Peyer's patch (tissue), 4 donors: ENCODE results near the gene TSSK6.

Experiments used
- CTCF ChIP-seq, 6 experiments: fragments of 450-650 bp in 4 of 6; fragments of 200-600 bp in 2 of 6; sonication (generic) in 1 of 6; IDR thresholded peaks; one replicate each; pipeline ENCODE4 v1.5.1; 2017 to 2019; ENCODE audit warnings: antibody characterized with exemption in 6 of 6, mild to moderate bottlenecking in 3 of 6, moderate library complexity in 1 of 6
- POLR2A ChIP-seq, 2 donors: fragments of 450-650 bp; IDR thresholded peaks; one replicate each; pipeline ENCODE4 v1.5.1; 2017; ENCODE audit warnings: antibody characterized with exemption in 2 of 2, mild to moderate bottlenecking in 2 of 2, moderate library complexity in 2 of 2

GRCh38 chr19:19465436-19466070, 49.8 kb downstream of the TSSK6 start:
- TF ChIP-seq CTCF (IDR thresholded peaks at IDR 0.05) (no peak), POLR2A (IDR thresholded peaks at IDR 0.05) (no peak)
